H9 (cell line): ENCODE data around the gene AMH. TPM values are rescaled to one million over a fixed set of nuclear protein-coding genes. Genes with fewer than 3 reads are reported as not detected.
A peak's percentile ranks its signal among the peaks of the same experiment; 100 is the strongest.

Experiments
- DNase-seq: peaks from one replicate; pipeline ENCODE4 v3.0.0-alpha.2; 2017
- H2AFZ ChIP-seq: one replicate; pipeline ENCODE4 v1.6.1; 2013; ENCODE audit warnings: mild to moderate bottlenecking, low read length, control low read depth, moderate library complexity
- H2AK5ac ChIP-seq: 2 replicates; pipeline ENCODE4 v1.6.1; 2013; ENCODE audit warnings: low read length, control low read depth, mixed read lengths; ENCODE audit not compliant: insufficient read length
- H2BK120ac ChIP-seq: one replicate; pipeline ENCODE4 v1.6.1; 2013; ENCODE audit warnings: low read depth, mild to moderate bottlenecking, low read length, control low read depth, inconsistent platforms; ENCODE audit not compliant: poor library complexity, severe bottlenecking
- H2BK12ac ChIP-seq: 2 replicates; pipeline ENCODE4 v1.6.1; 2013; ENCODE audit warnings: low read length, control low read depth, mixed read lengths, low read depth; ENCODE audit not compliant: insufficient read length
- H2BK15ac ChIP-seq: 2 replicates; pipeline ENCODE4 v1.6.1; 2013; ENCODE audit warnings: low read depth, low read length, control low read depth
- H2BK20ac ChIP-seq: one replicate; pipeline ENCODE4 v1.6.1; 2013; ENCODE audit warnings: low read depth, mild to moderate bottlenecking, low read length, control low read depth, inconsistent platforms; ENCODE audit not compliant: poor library complexity, severe bottlenecking
- H2BK5ac ChIP-seq: 2 replicates; pipeline ENCODE4 v1.6.1; 2013; ENCODE audit warnings: low read length, control low read depth, mixed read lengths; ENCODE audit not compliant: insufficient read length
- H3K14ac ChIP-seq: 2 replicates; pipeline ENCODE4 v1.6.1; 2013; ENCODE audit warnings: low read length, control low read depth; ENCODE audit not compliant: insufficient read depth
- H3K18ac ChIP-seq: 2 replicates; pipeline ENCODE4 v1.6.1; 2013; ENCODE audit warnings: low read depth, mild to moderate bottlenecking, mixed read lengths, low read length, control low read depth; ENCODE audit not compliant: insufficient read length
- H3K23ac ChIP-seq: 2 replicates; pipeline ENCODE4 v1.6.1; 2013; ENCODE audit warnings: low read length, control low read depth, mixed read lengths, low read depth; ENCODE audit not compliant: insufficient read length
- H3K23me2 ChIP-seq: 2 replicates; pipeline ENCODE4 v1.6.1; 2013; ENCODE audit warnings: low read depth, mild to moderate bottlenecking, mixed read lengths, low read length, control low read depth; ENCODE audit not compliant: insufficient read length, poor library complexity, severe bottlenecking
- H3K27ac ChIP-seq: 2 replicates; pipeline ENCODE4 v1.5.1; 2013; ENCODE audit warnings: low read length, control low read depth, mixed read lengths, low read depth; ENCODE audit not compliant: insufficient read length
- H3K27me3 ChIP-seq: 2 replicates; pipeline ENCODE4 v1.6.1; 2013; ENCODE audit warnings: low read length, control low read depth, inconsistent platforms; ENCODE audit not compliant: insufficient read depth
- H3K4ac ChIP-seq: 2 replicates; pipeline ENCODE4 v1.6.1; 2013; ENCODE audit warnings: low read depth, mild to moderate bottlenecking, control low read depth, inconsistent platforms, low read length, moderate library complexity
- H3K4me1 ChIP-seq: 2 replicates; pipeline ENCODE4 v1.6.1; 2013; ENCODE audit warnings: low read length, control low read depth, inconsistent platforms; ENCODE audit not compliant: insufficient read depth
- H3K4me2 ChIP-seq: 2 replicates; pipeline ENCODE4 v1.6.1; 2013; ENCODE audit warnings: low read length, control low read depth, mixed read lengths; ENCODE audit not compliant: insufficient read length, insufficient read depth
- H3K56ac ChIP-seq: 2 replicates; pipeline ENCODE4 v1.6.1; 2013; ENCODE audit warnings: low read depth, mild to moderate bottlenecking, mixed read lengths, low read length, control low read depth; ENCODE audit not compliant: insufficient read length
- H3K79me1 ChIP-seq: 2 replicates; pipeline ENCODE4 v1.6.1; 2013; ENCODE audit warnings: low read depth, mild to moderate bottlenecking, moderate library complexity, low read length, control low read depth, inconsistent platforms; ENCODE audit not compliant: insufficient read depth, poor library complexity, severe bottlenecking
- H3K79me2 ChIP-seq: 2 replicates; pipeline ENCODE4 v1.6.1; 2013; ENCODE audit warnings: low read length, control low read depth, inconsistent platforms; ENCODE audit not compliant: insufficient read depth
- H3K9ac ChIP-seq: 2 replicates; pipeline ENCODE4 v1.6.1; 2013; ENCODE audit warnings: low read length, control low read depth, mixed read lengths; ENCODE audit not compliant: insufficient read length; ENCODE audit errors: extremely low read depth
- H3K9me3 ChIP-seq: one replicate; pipeline ENCODE4 v1.6.1; 2013; ENCODE audit warnings: low read depth, low read length, inconsistent platforms; ENCODE audit not compliant: control insufficient read depth
- H3T11ph ChIP-seq: one replicate; pipeline ENCODE4 v1.6.1; 2013; ENCODE audit warnings: mild to moderate bottlenecking, low read length, control low read depth, inconsistent platforms
- H4K20me1 ChIP-seq: one replicate; pipeline ENCODE4 v1.6.1; 2013; ENCODE audit not compliant: control insufficient read depth, insufficient read length, insufficient read depth
- H4K5ac ChIP-seq: 2 replicates; pipeline ENCODE4 v1.6.1; 2013; ENCODE audit warnings: low read depth, mild to moderate bottlenecking, mixed read lengths, low read length, control low read depth; ENCODE audit not compliant: insufficient read length
- H4K8ac ChIP-seq: replicated peaks from 2 replicates; pipeline ENCODE4 v1.6.1; 2013; ENCODE audit warnings: low read length, control low read depth, mixed read lengths, low read depth; ENCODE audit not compliant: insufficient read length
- H4K91ac ChIP-seq: 2 replicates; pipeline ENCODE4 v1.6.1; 2013; ENCODE audit warnings: low read depth, mild to moderate bottlenecking, moderate library complexity, mixed read lengths, low read length, control low read depth; ENCODE audit not compliant: insufficient read length
- H3K27ac Mint-ChIP-seq, 3 experiments: 2 replicates in 2 of 3; 3 replicates in 1 of 3; pipeline ENCODE4 v1.8.0; 2020 to 2021; ENCODE audit warnings: mixed read lengths in 3 of 3, mild to moderate bottlenecking in 1 of 3, moderate library complexity in 1 of 3
- H3K27me3 Mint-ChIP-seq: 2 replicates; pipeline ENCODE4 v1.8.0; 2021; ENCODE audit warnings: low read depth, mild to moderate bottlenecking, moderate library complexity, mixed read lengths
- H3K36me3 Mint-ChIP-seq, 3 experiments: 2 replicates in 2 of 3; 3 replicates in 1 of 3; pipeline ENCODE4 v1.8.0; 2020 to 2021; ENCODE audit warnings: low read depth in 3 of 3, mixed read lengths in 3 of 3; ENCODE audit not compliant: insufficient read depth in 1 of 3
- H3K4me1 Mint-ChIP-seq, 2 experiments: 2 replicates each; pipeline ENCODE4 v1.8.0; 2020; ENCODE audit warnings: mixed read lengths in 2 of 2
- H3K4me3 Mint-ChIP-seq, 2 experiments: 2 replicates in 1 of 2; 3 replicates in 1 of 2; pipeline ENCODE4 v1.8.0; 2020 to 2021; ENCODE audit warnings: mild to moderate bottlenecking in 2 of 2, mixed read lengths in 2 of 2, moderate library complexity in 1 of 2
- H3K9me3 Mint-ChIP-seq, 2 experiments: 2 replicates in 1 of 2; 3 replicates in 1 of 2; pipeline ENCODE4 v1.8.0; 2020; ENCODE audit warnings: mild to moderate bottlenecking in 2 of 2, mixed read lengths in 2 of 2, moderate library complexity in 1 of 2
- CTCF ChIP-seq: fragments of 200-600 bp; sonication (generic); conservative IDR thresholded peaks from 3 replicates; pipeline ENCODE4 v1.8.0; 2021; ENCODE audit warnings: antibody characterized with exemption, mild to moderate bottlenecking
- WGBS: extraction: QIAGEN DNeasy Blood & Tissue Kit; methylation state at CpG from one replicate; pipeline ENCODE4 v1.1.7; 2013; ENCODE audit warnings: missing lambda C conversion rate, low lambda C conversion rate, mixed read lengths; ENCODE audit not compliant: insufficient read length; ENCODE audit errors: extremely low coverage; 5-methylcytosine and 5-hydroxymethylcytosine counted together
- total RNA-seq: library from RNA; stranded (reverse); gene quantifications from 2 replicates; pipeline ENCODE4 v1.2.1, GENCODE V29; 2021

The AMH gene
- total RNA-seq, 1 experiment from 2014 or later, result 70.7 TPM

- DNase-seq, result no peak
- no peak overlapping the region for H4K8ac ChIP-seq
- no peak overlapping the region for H4K91ac ChIP-seq
- WGBS, result no CpG with 5 or more reads among the region's 16 CpGs
- no peak overlapping the region for H3K56ac ChIP-seq
- peaks cover 24% of the 10 kb centered on the region for H3K27me3 Mint-ChIP-seq
- no peak overlapping the region for H3K4me3 Mint-ChIP-seq
- H3K4ac ChIP-seq, result no peak overlapping the region
- no peak overlapping the region for H2BK20ac ChIP-seq
- H3K9me3 ChIP-seq, result no peaks in the 10 kb centered on the region
- no peaks in the 10 kb centered on the region for H3K4me1 ChIP-seq
- H2BK5ac ChIP-seq, result no peak overlapping the region
- H3K4me1 Mint-ChIP-seq, result peaks cover 4% of the 10 kb centered on the region in 2 experiments
- no peaks in the 10 kb centered on the region; the same call in 1 of the 2 replicates for H3K27me3 ChIP-seq
- no peaks in the 10 kb centered on the region; a peak in 1 of 7 replicates for H3K36me3 Mint-ChIP-seq
- no peak overlapping the region for H3K4me2 ChIP-seq
- no peak overlapping the region for H2BK120ac ChIP-seq
- no peaks in the 10 kb centered on the region for H4K20me1 ChIP-seq
- H2AK5ac ChIP-seq, result no peak overlapping the region
- no peak overlapping the region for H3K9ac ChIP-seq
- peaks cover 10% of the 10 kb centered on the region for H3K23me2 ChIP-seq
- H3K79me1 ChIP-seq, result no peaks in the 10 kb centered on the region
- H3T11ph ChIP-seq, result no peak overlapping the region
- no peaks in the 10 kb centered on the region for H3K9me3 Mint-ChIP-seq
- no peak overlapping the region for H4K5ac ChIP-seq
- H3K18ac ChIP-seq, result peak overlapping the region; percentile 29
- H3K14ac ChIP-seq, result no peak overlapping the region
- H3K79me2 ChIP-seq, result no peaks in the 10 kb centered on the region
- no peak overlapping the region for H3K23ac ChIP-seq
- peak overlapping the region in 1 of 3 experiments; percentile 35; a peak in 1 of 7 replicates for H3K27ac Mint-ChIP-seq
- H2BK15ac ChIP-seq, result no peak overlapping the region
- no peak overlapping the region for H2BK12ac ChIP-seq
- no peak overlapping the region for H2AFZ ChIP-seq
- no peak for TF ChIP-seq CTCF
- H3K27ac ChIP-seq, result no peak overlapping the region
Measured at GRCh38 chr19:2255112-2255845, 6.2 kb downstream of the AMH start.
